Measurements from ENCODE around the gene AHDC1.
A peak's percentile ranks its signal among the peaks of the same experiment; 100 is the strongest.

AHDC1 gene

GRCh38 chr1:27615346-27616192, 11.6 kb upstream of the AHDC1 start:
- no peaks in the 10 kb centered on the region for H3K27me3 ChIP-seq (ENCODE audit: insufficient read depth, low read length, poor library complexity)
- H3K79me2 ChIP-seq (ENCODE audit: insufficient read depth, low read length): no peaks in the 10 kb centered on the region
- no peaks in the 10 kb centered on the region for H3K9me3 ChIP-seq (ENCODE audit: insufficient read depth, low read length, severe bottlenecking)
- peaks cover 54% of the 10 kb centered on the region for H3K4me1 ChIP-seq (ENCODE audit: insufficient read depth, low read length)
- DNase-seq: peak; percentile 13
- H2AFZ ChIP-seq (ENCODE audit: low read depth, low read length): no peak overlapping the region
- no peak for ATAC-seq (ENCODE audit: insufficient read depth, low read depth)
- H3K4me2 ChIP-seq (ENCODE audit: insufficient read depth, low read length): no peak overlapping the region
- no peak for TF ChIP-seq CTCF (IDR thresholded peaks at IDR 0.05; ENCODE audit: borderline replicate concordance, extremely low read depth, low read length, poor library complexity, severe bottlenecking)
- no peak for TF ChIP-seq EZH2 (IDR thresholded peaks at IDR 0.05; ENCODE audit: borderline replicate concordance, low read depth, low read length, severe bottlenecking)
- no peak overlapping the region for H3K4me3 ChIP-seq (ENCODE audit: low read depth in 1 of 2, low read length in 2 of 2)
- H3K9ac ChIP-seq (ENCODE audit: low read depth, low read length): no peak overlapping the region
- no peaks in the 10 kb centered on the region for H4K20me1 ChIP-seq (ENCODE audit: insufficient read depth, low read length)
- peaks cover 7% of the 10 kb centered on the region; the same call in 1 of the 2 replicates for H3K36me3 ChIP-seq (ENCODE audit: insufficient read depth, low read length)
- peak overlapping the region; percentile 98 for H3K27ac ChIP-seq (ENCODE audit: low read length)

GRCh38 chr1:27614625-27615344, 10.8 kb upstream of the AHDC1 start:
- no peak for ATAC-seq (ENCODE audit: insufficient read depth, low read depth)
- Histone ChIP-seq H3K4me3 (ENCODE audit: low read depth in 1 of 2, low read length in 2 of 2) (no peak overlapping the region), H3K79me2 (ENCODE audit: insufficient read depth, low read length) (no peaks in the 10 kb centered on the region), H3K9me3 (ENCODE audit: insufficient read depth, low read length, severe bottlenecking) (no peaks in the 10 kb centered on the region), H4K20me1 (ENCODE audit: insufficient read depth, low read length) (no peaks in the 10 kb centered on the region), H3K4me1 (ENCODE audit: insufficient read depth, low read length) (peaks cover 61% of the 10 kb centered on the region), H3K27ac (ENCODE audit: low read length) (peak overlapping the region; percentile 98), H2AFZ (ENCODE audit: low read depth, low read length) (no peak overlapping the region), H3K36me3 (ENCODE audit: insufficient read depth, low read length) (peaks cover 7% of the 10 kb centered on the region; the same call in 1 of the 2 replicates), H3K9ac (ENCODE audit: low read depth, low read length) (no peak overlapping the region), H3K4me2 (ENCODE audit: insufficient read depth, low read length) (no peak overlapping the region), H3K27me3 (ENCODE audit: insufficient read depth, low read length, poor library complexity) (no peaks in the 10 kb centered on the region)
- DNase-seq: no peak
- TF ChIP-seq EZH2 (IDR thresholded peaks at IDR 0.05; ENCODE audit: borderline replicate concordance, low read depth, low read length, severe bottlenecking) (no peak), CTCF (IDR thresholded peaks at IDR 0.05; ENCODE audit: borderline replicate concordance, extremely low read depth, low read length, poor library complexity, severe bottlenecking) (no peak)

GRCh38 chr1:27614043-27614624, 10.2 kb upstream of the AHDC1 start:
- Histone ChIP-seq H2AFZ (ENCODE audit: low read depth, low read length) (no peak overlapping the region), H3K9ac (ENCODE audit: low read depth, low read length) (no peak overlapping the region), H3K4me1 (ENCODE audit: insufficient read depth, low read length) (peaks cover 61% of the 10 kb centered on the region), H3K9me3 (ENCODE audit: insufficient read depth, low read length, severe bottlenecking) (no peaks in the 10 kb centered on the region), H3K4me2 (ENCODE audit: insufficient read depth, low read length) (no peak overlapping the region), H3K36me3 (ENCODE audit: insufficient read depth, low read length) (peaks cover 7% of the 10 kb centered on the region; the same call in 1 of the 2 replicates), H4K20me1 (ENCODE audit: insufficient read depth, low read length) (no peaks in the 10 kb centered on the region), H3K4me3 (ENCODE audit: low read depth in 1 of 2, low read length in 2 of 2) (no peak overlapping the region), H3K27me3 (ENCODE audit: insufficient read depth, low read length, poor library complexity) (no peaks in the 10 kb centered on the region), H3K27ac (ENCODE audit: low read length) (peak overlapping the region; percentile 58), H3K79me2 (ENCODE audit: insufficient read depth, low read length) (no peaks in the 10 kb centered on the region)
- DNase-seq (no peak), ATAC-seq (ENCODE audit: insufficient read depth, low read depth) (no peak)
- TF ChIP-seq CTCF (IDR thresholded peaks at IDR 0.05; ENCODE audit: borderline replicate concordance, extremely low read depth, low read length, poor library complexity, severe bottlenecking) (no peak), EZH2 (IDR thresholded peaks at IDR 0.05; ENCODE audit: borderline replicate concordance, low read depth, low read length, severe bottlenecking) (no peak)
